HG03558 (cell line): ENCODE results near the gene DMRT2.

Experiments
- ATAC-seq: cut with Tn5 transposase; IDR thresholded peaks from one replicate; pipeline ENCODE4 v1.9.1; 2021; ENCODE audit warnings: moderate number of reproducible peaks; ENCODE audit not compliant: unreplicated experiment; ENCODE audit errors: extremely low read depth

DMRT2 gene

GRCh38 chr9:1046639-1047572 lies 3.3 kb upstream of the DMRT2 start:
- ATAC-seq = no peak

DNA sequence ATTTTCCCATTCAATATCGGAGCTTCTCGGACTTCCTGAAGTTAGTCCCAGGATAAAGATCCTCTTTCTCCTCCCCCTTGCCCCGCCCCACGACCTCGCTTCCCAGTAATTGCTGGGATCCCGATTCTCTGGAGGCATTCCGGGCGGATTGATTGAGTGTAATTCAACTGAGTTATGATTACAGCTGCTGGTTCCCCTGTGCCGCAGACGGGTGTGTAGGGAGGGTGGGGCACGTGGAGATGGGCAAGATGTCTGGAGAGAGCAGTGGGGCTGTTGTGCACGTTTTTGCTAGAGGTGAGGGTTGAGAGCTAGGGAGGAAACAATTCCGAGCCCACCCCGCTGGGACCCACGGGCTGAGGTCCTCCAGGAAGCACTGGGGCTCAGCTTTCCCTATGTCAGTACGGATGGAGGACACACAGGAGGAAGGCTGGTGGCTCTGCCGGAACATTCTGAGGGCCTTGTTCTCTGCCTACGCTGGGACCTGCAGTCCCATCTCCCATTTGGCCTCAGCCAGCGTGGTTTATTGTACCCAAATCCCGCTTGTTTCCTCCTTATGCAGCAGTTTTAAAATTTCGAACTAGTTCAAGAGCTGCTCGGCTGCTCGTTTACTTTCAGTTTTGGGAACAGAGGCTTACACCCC lies 2.4 kb upstream of the DMRT2 start:
- ATAC-seq = no peak

DNA sequence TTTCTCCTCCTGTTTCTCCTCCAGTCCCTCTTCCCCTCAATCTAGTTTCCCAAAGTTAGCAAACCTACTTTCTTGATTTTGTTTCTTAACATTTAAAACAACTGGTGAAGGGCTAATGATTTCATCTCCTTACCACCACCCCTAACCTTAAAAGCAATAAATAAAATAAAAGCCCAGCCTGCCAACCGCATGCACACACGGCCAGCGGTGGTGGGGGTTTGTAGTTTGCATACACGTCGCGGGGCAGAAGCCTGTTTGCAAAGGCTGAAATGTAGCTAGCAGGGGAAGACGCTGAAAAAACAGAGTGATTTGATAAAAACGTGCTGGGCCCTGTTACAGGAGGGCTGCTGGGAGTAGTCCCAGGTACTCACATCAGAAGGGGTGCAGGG lies 1.9 kb upstream of the DMRT2 start:
- ATAC-seq = no peak

DNA sequence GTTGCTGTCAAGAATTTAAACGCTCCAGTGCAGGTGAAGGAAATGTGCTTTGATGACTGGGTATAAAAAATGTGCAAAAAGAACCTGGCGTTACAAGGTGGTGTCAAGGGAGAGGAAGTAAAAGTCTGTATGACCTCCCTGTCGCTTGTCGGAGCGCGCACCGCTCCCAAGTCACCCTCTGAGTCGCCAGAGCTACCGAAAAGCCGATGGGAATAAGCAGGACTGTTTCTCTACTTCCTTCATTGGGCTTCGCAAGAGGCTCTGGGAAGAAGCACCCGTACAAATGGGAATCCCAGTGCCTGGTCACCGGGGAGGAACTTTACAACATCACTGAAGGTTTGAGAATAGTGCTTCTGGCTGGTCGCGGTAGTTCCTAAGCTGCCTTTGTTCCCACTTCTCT lies 1.3 kb upstream of the DMRT2 start:
- no peak for ATAC-seq

DNA sequence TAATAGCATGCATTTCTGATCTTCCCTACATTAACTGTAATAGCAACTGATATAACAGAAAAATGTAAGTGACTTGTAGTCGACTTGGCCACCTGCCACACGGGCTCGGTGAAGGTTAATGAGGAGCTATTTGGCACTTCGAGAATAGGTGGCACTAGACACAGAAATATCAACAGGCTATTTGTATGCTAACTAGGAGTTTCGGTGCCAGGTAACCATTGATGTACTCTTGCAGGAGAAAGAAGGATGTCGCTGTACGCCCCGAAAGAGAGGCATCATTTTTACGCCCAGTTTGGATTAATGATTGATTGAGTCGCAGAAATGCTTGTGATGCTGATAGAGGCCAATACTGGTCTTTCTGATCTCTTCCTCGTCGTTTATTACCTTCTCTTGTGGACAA lies 516 bp upstream of the DMRT2 start:
- no peak for ATAC-seq

DNA sequence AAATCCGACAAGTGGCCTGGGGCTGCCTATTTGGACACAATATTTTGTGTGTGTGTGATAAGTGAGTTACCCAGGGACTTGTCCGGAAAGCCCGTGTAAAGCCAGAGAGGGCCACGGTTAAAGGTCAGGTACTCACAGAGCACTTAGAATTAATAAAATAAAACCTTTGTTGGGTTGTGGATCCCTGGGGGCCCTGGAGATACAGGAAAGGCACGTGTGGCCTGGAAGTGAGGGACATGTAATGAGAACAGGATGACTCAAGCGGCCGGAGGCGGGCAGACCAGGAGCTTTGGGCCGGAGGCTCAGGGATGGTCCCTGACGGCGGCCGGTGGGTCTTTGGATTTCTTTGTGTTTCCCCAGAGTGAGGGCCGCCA lies 1.0 kb downstream of the DMRT2 start:
- no peak for ATAC-seq

GRCh38 chr9:1051584-1052275 lies 1.6 kb downstream of the DMRT2 start:
- ATAC-seq = no peak

DNA sequence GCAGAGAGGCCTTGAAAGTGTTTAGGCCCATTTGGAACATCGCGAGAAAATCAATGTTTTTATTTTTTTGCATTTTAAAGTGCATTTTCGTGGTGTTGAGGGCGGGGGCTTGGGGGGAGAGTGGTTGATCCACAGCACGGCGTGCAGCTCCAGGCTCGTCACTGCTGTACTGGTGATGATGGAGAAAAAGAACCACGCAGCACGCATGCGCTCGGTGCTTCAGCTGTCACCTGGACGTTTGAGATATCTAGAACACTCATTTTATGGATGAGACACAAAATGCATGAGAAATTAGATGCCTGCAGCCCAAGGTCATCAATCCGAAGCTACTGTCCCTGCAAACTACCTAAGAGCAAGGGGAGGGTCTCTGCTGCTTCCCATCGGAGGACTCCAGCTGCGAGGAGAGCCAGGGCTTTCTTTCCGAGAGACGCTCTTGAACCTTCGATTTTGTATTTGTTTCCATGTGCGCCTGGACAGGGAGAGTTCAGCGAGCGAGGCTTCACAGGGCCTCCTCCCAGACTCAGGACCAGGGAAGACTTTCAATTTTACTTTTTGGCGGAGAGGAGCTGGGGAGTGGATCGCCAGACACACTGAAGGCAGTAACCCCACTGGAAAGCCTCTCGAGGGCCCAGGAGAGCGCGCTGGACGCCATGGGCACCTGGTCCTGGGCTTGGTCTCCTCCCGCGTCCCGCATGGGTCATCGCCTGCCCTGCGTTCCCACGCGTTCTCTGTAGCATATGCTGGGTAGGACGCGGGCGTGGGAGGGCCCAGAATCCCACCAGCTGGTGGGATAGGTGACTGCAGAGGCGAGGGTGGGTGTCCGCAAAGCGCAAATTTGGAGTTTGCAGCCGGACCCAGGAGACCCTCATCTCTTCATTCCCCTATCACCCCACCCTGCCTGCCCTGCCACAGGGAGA lies 2.5 kb downstream of the DMRT2 start:
- ATAC-seq = no peak

DNA sequence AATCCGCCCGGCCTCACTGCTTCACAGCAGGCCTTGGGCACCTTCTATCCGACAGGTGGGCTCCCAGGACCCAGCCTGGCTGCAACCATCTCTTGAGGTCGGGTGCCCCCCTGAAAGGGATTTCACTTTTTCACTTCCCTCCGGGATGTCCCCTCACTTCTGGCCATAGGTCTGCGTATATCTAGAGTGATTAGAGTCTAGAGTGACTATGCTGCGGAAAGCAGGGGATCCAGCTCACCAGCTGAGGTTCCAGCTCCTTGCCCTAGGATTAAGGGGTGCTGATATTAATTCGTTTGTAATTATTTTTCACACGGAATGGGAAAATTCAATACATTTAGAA lies 3.1 kb downstream of the DMRT2 start:
- no peak for ATAC-seq

- no peak for ATAC-seq
Measured at GRCh38 chr9:1053986-1054425, 3.8 kb downstream of the DMRT2 start.

DNA sequence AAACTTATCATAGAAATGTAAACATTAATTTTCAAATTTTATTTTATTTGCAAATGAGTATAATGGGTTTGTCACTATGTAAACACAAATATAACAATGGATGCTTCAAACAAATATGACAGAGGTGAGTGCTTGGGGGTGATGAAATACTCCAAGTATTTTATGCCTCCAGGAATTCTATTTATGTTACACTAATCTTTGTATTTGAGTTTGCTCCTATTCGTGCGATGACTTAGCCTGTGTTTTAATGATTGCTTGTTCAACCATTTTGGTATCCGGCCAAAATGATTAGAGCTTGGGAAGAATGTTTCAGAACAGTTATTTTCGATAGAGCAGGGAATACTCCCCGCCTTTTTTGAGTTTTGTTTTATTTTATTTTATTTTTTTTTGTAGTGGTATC lies 5.0 kb downstream of the DMRT2 start:
- no peak for ATAC-seq

- ATAC-seq = no peak
Measured at GRCh38 chr9:1057910-1058309, 7.8 kb downstream of the DMRT2 start.

- ATAC-seq = no peak
Measured at GRCh38 chr9:1058826-1059487, 8.8 kb downstream of the DMRT2 start.

DNA sequence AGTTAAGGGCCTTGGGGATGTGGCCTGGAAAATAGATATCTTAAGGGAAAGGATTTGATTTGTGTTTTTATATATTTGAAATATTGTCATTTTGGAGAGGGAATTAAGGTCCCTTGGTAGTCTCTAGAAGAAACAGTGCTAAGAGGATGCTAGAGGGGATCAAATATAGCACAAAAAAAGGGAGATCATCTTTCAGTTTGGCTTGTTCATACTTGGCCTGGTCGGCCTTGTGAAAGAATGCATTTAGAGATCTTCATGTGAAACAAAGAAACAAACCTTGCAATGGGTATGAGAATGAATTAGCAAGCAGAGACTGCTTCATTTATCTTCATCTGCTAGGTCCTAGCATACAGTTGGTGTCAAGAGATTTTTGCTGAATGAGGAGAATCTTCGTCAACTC lies 15.0 kb downstream of the DMRT2 start:
- ATAC-seq = no peak

GRCh38 chr9:1070692-1071091 lies 20.5 kb downstream of the DMRT2 start:
- ATAC-seq = no peak

GRCh38 chr9:1071730-1072129 lies 21.6 kb downstream of the DMRT2 start:
- ATAC-seq = no peak

DNA sequence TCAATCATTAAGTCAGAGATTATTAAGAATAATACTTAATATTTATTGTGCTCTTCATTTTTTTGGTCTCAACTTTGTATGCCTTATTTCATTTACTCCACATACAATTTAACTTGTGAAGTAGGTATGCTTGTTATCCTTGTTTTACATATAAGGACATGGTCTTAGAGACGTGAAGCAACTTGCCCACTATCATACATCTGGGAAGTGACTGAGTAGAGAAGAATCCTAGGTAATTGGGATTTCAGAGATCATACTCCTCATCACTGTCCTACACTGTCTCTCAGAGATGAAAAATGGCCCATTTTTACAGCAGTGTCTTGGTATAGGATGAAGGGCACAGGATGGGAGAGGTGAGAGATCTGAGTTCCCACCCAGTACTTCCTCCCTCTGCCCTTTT lies 23.3 kb downstream of the DMRT2 start:
- no peak for ATAC-seq

DNA sequence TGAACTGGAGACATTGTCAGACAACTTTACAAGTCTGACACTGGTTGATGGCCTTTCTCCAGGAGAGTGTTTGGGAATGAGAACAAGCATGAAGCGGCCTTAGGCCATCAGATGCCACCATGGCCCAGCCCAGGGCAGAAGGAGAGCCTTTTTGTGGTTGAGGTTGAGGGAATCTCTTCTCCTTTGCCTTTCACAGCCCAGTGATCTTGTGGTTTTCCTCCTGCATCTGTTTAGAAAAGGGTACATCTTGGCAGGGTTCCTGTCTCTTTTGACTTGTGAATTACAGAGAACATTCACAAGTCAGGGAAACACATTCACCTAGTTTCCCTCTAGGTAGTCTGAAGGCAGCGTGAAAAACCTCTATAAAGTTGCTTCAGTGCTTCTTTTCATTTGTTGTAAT lies 27.5 kb downstream of the DMRT2 start:
- no peak for ATAC-seq

DNA sequence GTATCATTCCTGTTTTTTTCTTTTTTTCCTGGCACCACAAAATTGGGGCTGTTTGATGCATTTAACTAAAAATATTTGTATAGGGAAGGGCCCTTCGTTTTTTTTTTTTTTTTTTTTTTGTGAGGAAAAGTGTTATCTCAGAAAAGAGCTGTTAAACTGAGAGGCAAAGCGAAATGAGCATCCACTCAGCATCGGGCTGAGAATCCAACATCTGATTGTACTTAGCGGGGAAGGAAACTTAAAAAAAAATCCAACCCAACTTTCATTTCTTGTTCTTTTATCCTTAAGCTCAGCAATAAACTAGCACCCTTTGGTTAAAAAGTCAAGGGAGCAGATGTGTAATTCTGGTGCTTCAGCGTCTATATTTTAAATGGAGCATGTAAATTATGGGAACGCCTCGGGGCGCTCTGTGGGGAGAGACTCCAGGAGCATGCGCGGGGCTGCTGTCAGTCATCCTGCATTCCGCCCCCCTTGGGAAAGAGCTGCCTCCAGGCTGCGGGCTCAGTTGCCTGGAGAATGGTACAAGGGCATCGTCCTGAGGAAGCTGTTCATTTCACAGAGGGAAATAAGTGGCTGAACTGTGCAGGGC lies 33.3 kb downstream of the DMRT2 start:
- no peak for ATAC-seq
